ENCODE results near the gene HLA-DQA1.

HLA-DQA1 gene

GRCh38 chr6:32692019-32692418 is 54.8 kb downstream of the HLA-DQA1 start:
- Histone ChIP-seq H3K36me3 (no peaks in the 10 kb centered on the region), H3K4me1 (no peaks in the 10 kb centered on the region), H3K27me3 (no peaks in the 10 kb centered on the region), H3K9me3 (no peaks in the 10 kb centered on the region), H3K27ac (no peak overlapping the region), H3K4me3 (no peak overlapping the region)
- intact Hi-C loops (cut with DNase I; ENCODE audit: low total_unique reads) = no loop called here
- peak in 1 of 2 donors; percentile 30 for DNase-seq
- peak in 1 of 2 experiments; percentile 12 for TF ChIP-seq CTCF (IDR thresholded peaks at IDR 0.05)
